Gastrocnemius medialis (tissue), 4 donors: ENCODE measurements around the gene KRT7.

Experiments used
- CTCF ChIP-seq, 5 experiments: fragments of 450-650 bp in 3 of 5; fragments of 200-600 bp in 2 of 5; sonication (generic) in 2 of 5; IDR thresholded peaks in 4 of 5; conservative IDR thresholded peaks in 1 of 5; 1 replicate in 4 of 5; 2 replicates in 1 of 5; pipeline ENCODE4 v1.5.1; 2016 to 2019; ENCODE audit warnings: antibody characterized with exemption in 5 of 5, mild to moderate bottlenecking in 3 of 5, moderate library complexity in 3 of 5
- POLR2A ChIP-seq, 2 donors: fragments of 450-650 bp; IDR thresholded peaks; one replicate each; pipeline ENCODE4 v1.6.1; 2017; ENCODE audit warnings: antibody characterized with exemption in 2 of 2, mild to moderate bottlenecking in 2 of 2, moderate library complexity in 2 of 2

- no peak for TF ChIP-seq CTCF (IDR thresholded peaks at IDR 0.05 in 4 of 5, conservative IDR thresholded peaks at IDR 0.05 in 1 of 5)
- no peak for TF ChIP-seq POLR2A (IDR thresholded peaks at IDR 0.05)
Measured at GRCh38 chr12:52267266-52267665, 34.2 kb downstream of the KRT7 start.
